HK-2 (cell line): ENCODE data around the gene SLC22A8.
"Not testable (repeated sequence)": the region's sequence is repeated elsewhere in the genome, so short reads cannot be mapped to it uniquely, and the experiment has no call there.

Experiments used
- DNase-seq: peaks from one replicate; pipeline ENCODE4 v3.0.0-alpha.2; 2018; ENCODE audit not compliant: unreplicated experiment

SLC22A8 gene

GRCh38 chr11:63015521-63016215 is at the start of gene SLC22A8:
Gene SLC22A8, minus strand, starts transcription at chr11:63015841. Its CDS starts 883 bp downstream, at chr11:63014958.
- no peak for DNase-seq

- not testable (repeated sequence) for DNase-seq
These were observed 30.6 kb upstream of the SLC22A8 start for GRCh38 chr11:63046203-63046602.

GRCh38 chr11:63042596-63042995 is 27.0 kb upstream of the SLC22A8 start:
- no peak for DNase-seq

GRCh38 chr11:63032457-63032856 is 16.8 kb upstream of the SLC22A8 start:
- no peak for DNase-seq

GRCh38 chr11:63023841-63024648 is 8.4 kb upstream of the SLC22A8 start:
- DNase-seq = peak; percentile 72

- no peak for DNase-seq
These were observed 7.7 kb upstream of the SLC22A8 start for GRCh38 chr11:63023222-63023814.

GRCh38 chr11:63022441-63022840 is 6.8 kb upstream of the SLC22A8 start:
- no peak for DNase-seq

GRCh38 chr11:63020671-63021291 is 5.1 kb upstream of the SLC22A8 start:
- DNase-seq = no peak

GRCh38 chr11:63019506-63019905 is 3.9 kb upstream of the SLC22A8 start:
- DNase-seq = no peak

- DNase-seq = no peak
These were observed 1.8 kb upstream of the SLC22A8 start for GRCh38 chr11:63017306-63017974.

- no peak for DNase-seq
These were observed 1.1 kb downstream of the SLC22A8 start for GRCh38 chr11:63014408-63015055.

- no peak for DNase-seq
These were observed 2.8 kb downstream of the SLC22A8 start for GRCh38 chr11:63012839-63013238.

GRCh38 chr11:63012430-63012829 is 3.2 kb downstream of the SLC22A8 start:
- DNase-seq = no peak

GRCh38 chr11:63010934-63011439 is 4.7 kb downstream of the SLC22A8 start:
- DNase-seq = no peak

- DNase-seq = no peak
These were observed 7.7 kb downstream of the SLC22A8 start for GRCh38 chr11:63007920-63008319.

- DNase-seq = no peak
These were observed 14.2 kb downstream of the SLC22A8 start for GRCh38 chr11:63001456-63001855.

- DNase-seq = no peak
These were observed 16.0 kb downstream of the SLC22A8 start for GRCh38 chr11:62999649-63000048.

- no peak for DNase-seq
These were observed 16.5 kb downstream of the SLC22A8 start for GRCh38 chr11:62999156-62999555.

- DNase-seq = no peak
These were observed 19.4 kb downstream of the SLC22A8 start for GRCh38 chr11:62996271-62996670.

GRCh38 chr11:62994775-62995174 is 20.9 kb downstream of the SLC22A8 start:
- no peak for DNase-seq

- no peak for DNase-seq
These were observed 27.4 kb downstream of the SLC22A8 start for GRCh38 chr11:62988276-62988675.
